ENCODE data around the gene GYS1. TPM values are rescaled to one million over a fixed set of nuclear protein-coding genes. Genes with fewer than 3 reads are reported as not detected.

The GYS1 gene
- polyA plus RNA-seq, 1 donor from 2014 or later: 12.9 TPM

DNA sequence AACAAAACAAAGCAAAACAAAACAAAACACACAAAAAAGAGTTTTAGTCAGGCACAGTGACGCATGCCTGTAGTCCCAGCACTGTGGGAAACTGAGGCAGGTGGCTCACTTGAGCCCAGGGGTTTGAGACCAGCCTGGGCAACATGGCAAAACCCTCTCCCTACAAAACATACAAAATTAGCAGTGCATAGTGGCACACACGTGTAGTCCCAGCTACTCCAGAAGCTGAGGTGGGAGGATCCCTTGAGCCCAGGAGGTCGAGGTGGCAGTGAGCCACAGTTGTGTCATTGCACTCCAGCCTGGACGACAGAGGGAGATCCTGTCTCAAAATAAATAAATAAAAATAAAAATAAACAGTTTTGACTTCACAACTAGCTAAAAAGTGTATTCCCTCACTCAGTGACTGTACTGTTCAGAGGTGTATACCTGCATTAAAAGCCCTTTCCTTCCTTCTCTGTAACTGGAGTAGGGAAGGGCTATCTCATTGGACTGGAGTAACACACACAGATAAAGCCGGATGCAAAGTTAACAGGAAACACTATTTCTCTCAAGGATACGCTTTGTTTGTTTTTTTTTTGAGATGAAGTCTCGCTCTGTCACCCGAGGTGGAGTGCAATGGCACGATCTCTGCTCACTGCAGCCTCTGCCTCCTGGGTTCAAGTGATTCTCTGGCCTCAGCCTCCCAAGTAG is 42.1 kb downstream of the GYS1 start:
- H3K36me3 ChIP-seq (ENCODE audit: insufficient read depth, low read length): no peaks in the 10 kb centered on the region
- no peaks in the 10 kb centered on the region for H3K9me3 ChIP-seq (ENCODE audit: low read length)
- no peak overlapping the region for H3K4me3 ChIP-seq (ENCODE audit: low read length)
- H3K4me2 ChIP-seq (ENCODE audit: low read length): no peak overlapping the region
- H4K20me1 ChIP-seq (ENCODE audit: insufficient read depth): no peaks in the 10 kb centered on the region
- H3K27me3 ChIP-seq (ENCODE audit: insufficient read depth, low read depth, low read length): no peaks in the 10 kb centered on the region
- H3K79me2 ChIP-seq (replicated peaks; ENCODE audit: insufficient read depth, low read length): peaks cover 9% of the 10 kb centered on the region
- H3K9me2 ChIP-seq (ENCODE audit: insufficient read depth, low read length): no peaks in the 10 kb centered on the region
- H3K9ac ChIP-seq (ENCODE audit: low read length): no peak overlapping the region
- H2AFZ ChIP-seq (ENCODE audit: low read depth, low read length): no peak overlapping the region
- TF ChIP-seq EP300 (conservative IDR thresholded peaks at IDR 0.05; ENCODE audit: poor library complexity, severe bottlenecking) (no peak), MXI1 (conservative IDR thresholded peaks at IDR 0.05; ENCODE audit: poor library complexity, severe bottlenecking) (no peak), TAF1 (IDR thresholded peaks at IDR 0.05; ENCODE audit: low read depth) (no peak), SMC3 (conservative IDR thresholded peaks at IDR 0.05; ENCODE audit: poor library complexity) (no peak), EZH2 (IDR thresholded peaks at IDR 0.05; ENCODE audit: borderline replicate concordance, insufficient read depth, low read length, poor library complexity, severe bottlenecking) (no peak), POLR2AphosphoS5 (IDR thresholded peaks at IDR 0.05) (no peak), RAD21 (conservative IDR thresholded peaks at IDR 0.05) (no peak), CTCF (IDR thresholded peaks at IDR 0.05; ENCODE audit: poor library complexity, severe bottlenecking) (no peak)
- TF ChIP-seq, protein P1, sequence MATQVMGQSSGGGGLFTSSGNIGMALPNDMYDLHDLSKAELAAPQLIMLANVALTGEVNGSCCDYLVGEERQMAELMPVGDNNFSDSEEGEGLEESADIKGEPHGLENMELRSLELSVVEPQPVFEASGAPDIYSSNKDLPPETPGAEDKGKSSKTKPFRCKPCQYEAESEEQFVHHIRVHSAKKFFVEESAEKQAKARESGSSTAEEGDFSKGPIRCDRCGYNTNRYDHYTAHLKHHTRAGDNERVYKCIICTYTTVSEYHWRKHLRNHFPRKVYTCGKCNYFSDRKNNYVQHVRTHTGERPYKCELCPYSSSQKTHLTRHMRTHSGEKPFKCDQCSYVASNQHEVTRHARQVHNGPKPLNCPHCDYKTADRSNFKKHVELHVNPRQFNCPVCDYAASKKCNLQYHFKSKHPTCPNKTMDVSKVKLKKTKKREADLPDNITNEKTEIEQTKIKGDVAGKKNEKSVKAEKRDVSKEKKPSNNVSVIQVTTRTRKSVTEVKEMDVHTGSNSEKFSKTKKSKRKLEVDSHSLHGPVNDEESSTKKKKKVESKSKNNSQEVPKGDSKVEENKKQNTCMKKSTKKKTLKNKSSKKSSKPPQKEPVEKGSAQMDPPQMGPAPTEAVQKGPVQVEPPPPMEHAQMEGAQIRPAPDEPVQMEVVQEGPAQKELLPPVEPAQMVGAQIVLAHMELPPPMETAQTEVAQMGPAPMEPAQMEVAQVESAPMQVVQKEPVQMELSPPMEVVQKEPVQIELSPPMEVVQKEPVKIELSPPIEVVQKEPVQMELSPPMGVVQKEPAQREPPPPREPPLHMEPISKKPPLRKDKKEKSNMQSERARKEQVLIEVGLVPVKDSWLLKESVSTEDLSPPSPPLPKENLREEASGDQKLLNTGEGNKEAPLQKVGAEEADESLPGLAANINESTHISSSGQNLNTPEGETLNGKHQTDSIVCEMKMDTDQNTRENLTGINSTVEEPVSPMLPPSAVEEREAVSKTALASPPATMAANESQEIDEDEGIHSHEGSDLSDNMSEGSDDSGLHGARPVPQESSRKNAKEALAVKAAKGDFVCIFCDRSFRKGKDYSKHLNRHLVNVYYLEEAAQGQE (IDR thresholded peaks at IDR 0.05; ENCODE audit: borderline replicate concordance): no peak
- no peak overlapping the region for H3K27ac ChIP-seq (ENCODE audit: low read length)
- H3F3A ChIP-seq (ENCODE audit: insufficient read depth, low read length, poor library complexity, severe bottlenecking): no peaks in the 10 kb centered on the region

- Histone ChIP-seq H2AFZ (ENCODE audit: low read depth, low read length) (no peak overlapping the region), H3K9me2 (ENCODE audit: insufficient read depth, low read length) (no peaks in the 10 kb centered on the region), H3K27me3 (ENCODE audit: insufficient read depth, low read depth, low read length) (no peaks in the 10 kb centered on the region), H3K4me2 (ENCODE audit: low read length) (no peak overlapping the region), H3K36me3 (ENCODE audit: insufficient read depth, low read length) (no peaks in the 10 kb centered on the region), H3K9ac (ENCODE audit: low read length) (no peak overlapping the region), H4K20me1 (ENCODE audit: insufficient read depth) (no peaks in the 10 kb centered on the region), H3K4me3 (ENCODE audit: low read length) (no peak overlapping the region), H3K27ac (ENCODE audit: low read length) (no peak overlapping the region), H3F3A (ENCODE audit: insufficient read depth, low read length, poor library complexity, severe bottlenecking) (no peaks in the 10 kb centered on the region), H3K79me2 (replicated peaks; ENCODE audit: insufficient read depth, low read length) (peaks cover 2% of the 10 kb centered on the region), H3K9me3 (ENCODE audit: low read length) (no peaks in the 10 kb centered on the region)
- TF ChIP-seq CTCF (IDR thresholded peaks at IDR 0.05; ENCODE audit: poor library complexity, severe bottlenecking): no peak
- no peak for TF ChIP-seq SMC3 (conservative IDR thresholded peaks at IDR 0.05; ENCODE audit: poor library complexity)
- TF ChIP-seq EP300 (conservative IDR thresholded peaks at IDR 0.05; ENCODE audit: poor library complexity, severe bottlenecking): no peak
- TF ChIP-seq RAD21 (conservative IDR thresholded peaks at IDR 0.05): no peak
- TF ChIP-seq, protein P1 (IDR thresholded peaks at IDR 0.05; ENCODE audit: borderline replicate concordance): no peak
- TF ChIP-seq TAF1 (IDR thresholded peaks at IDR 0.05; ENCODE audit: low read depth): no peak
- no peak for TF ChIP-seq EZH2 (IDR thresholded peaks at IDR 0.05; ENCODE audit: borderline replicate concordance, insufficient read depth, low read length, poor library complexity, severe bottlenecking)
- no peak for TF ChIP-seq POLR2AphosphoS5 (IDR thresholded peaks at IDR 0.05)
- no peak for TF ChIP-seq MXI1 (conservative IDR thresholded peaks at IDR 0.05; ENCODE audit: poor library complexity, severe bottlenecking)
Measured at GRCh38 chr19:48950159-48950558, 43.0 kb downstream of the GYS1 start.
